A673 (cell line): ENCODE results near the gene FAHD2B. TPM values are rescaled to one million over a fixed set of nuclear protein-coding genes. Genes with fewer than 3 reads are reported as not detected.
"Not testable (repeated sequence)": the region's sequence is repeated elsewhere in the genome, so short reads cannot be mapped to it uniquely, and the experiment has no call there.

ENCODE experiments used
- BruUV-seq: library from RNA; stranded (reverse); fragments of 400-500 nt; replicated peaks from 2 replicates; lab custom pipeline; 2021; lab: Mats Ljungman, UMichigan
- CTCF ChIA-PET: fragments of 300-600 bp; sonication (Branson Sonifier 250); formaldehyde crosslinking; loops from one replicate; lab custom pipeline; 2022; ENCODE audit warnings: antibody characterized with exemption; lab: Charles Lee
- POLR2A ChIA-PET: fragments of 300-600 bp; sonication (Branson Sonifier 250); formaldehyde crosslinking; loops from one replicate; lab custom pipeline; 2022; ENCODE audit warnings: antibody characterized with exemption; ENCODE audit not compliant: low non-redundant PET; lab: Charles Lee
- DNase-seq: peaks from one replicate; pipeline ENCODE4 v3.0.0-alpha.2; 2015; ENCODE audit warnings: low spot score
- H3K27ac ChIP-seq: fragments of 200-600 bp; sonication (generic); 2 replicates; pipeline ENCODE4 v1.5.1; 2016; ENCODE audit warnings: mixed run types, low read depth, mild to moderate bottlenecking, mixed read lengths, antibody characterized with exemption, low read length; ENCODE audit not compliant: poor library complexity, severe bottlenecking
- H3K27me3 ChIP-seq: fragments of 200-600 bp; sonication (generic); replicated peaks from 2 replicates; pipeline ENCODE4 v1.6.1; 2017; ENCODE audit warnings: mixed run types, low read depth, mild to moderate bottlenecking, mixed read lengths, antibody characterized with exemption, low read length; ENCODE audit not compliant: insufficient read depth, poor library complexity
- H3K36me3 ChIP-seq: fragments of 200-600 bp; sonication (generic); 2 replicates; pipeline ENCODE4 v1.6.1; 2016; ENCODE audit warnings: mixed run types, mild to moderate bottlenecking, mixed read lengths, antibody characterized with exemption, low read length; ENCODE audit not compliant: insufficient read depth, poor library complexity, severe bottlenecking
- H3K4me1 ChIP-seq: fragments of 200-600 bp; sonication (generic); 2 replicates; pipeline ENCODE4 v1.6.1; 2017; ENCODE audit warnings: mixed run types, mild to moderate bottlenecking, mixed read lengths, antibody characterized with exemption, low read length; ENCODE audit not compliant: insufficient read depth, poor library complexity, severe bottlenecking
- H3K4me3 ChIP-seq: fragments of 200-600 bp; sonication (generic); 2 replicates; pipeline ENCODE4 v1.5.1; 2016; ENCODE audit warnings: low read depth, mixed run types, mild to moderate bottlenecking, mixed read lengths, low read length; ENCODE audit not compliant: poor library complexity, severe bottlenecking
- H3K9me3 ChIP-seq: fragments of 200-600 bp; sonication (generic); 2 replicates; pipeline ENCODE4 v1.6.1; 2016; ENCODE audit warnings: mixed run types, low read depth, mild to moderate bottlenecking, mixed read lengths, antibody characterized with exemption, low read length; ENCODE audit not compliant: poor library complexity, severe bottlenecking
- intact Hi-C: fragments of 100-400 bp; cut with micrococcal nuclease; formaldehyde crosslinking; loops from one replicate; pipeline ENCODE4 v1.10.0; 2022; ENCODE audit not compliant: unreplicated experiment
- total RNA-seq: library from RNA; stranded (reverse); gene quantifications from 2 replicates; pipeline ENCODE4 v1.2.3, GENCODE V29; 2021

FAHD2B gene
- total RNA-seq, 1 experiment from 2014 or later, result 6.3 TPM

GRCh38 chr2:97046676-97047075, 48.0 kb downstream of the FAHD2B start:
- CTCF ChIA-PET, H3K4me3 ChIP-seq, BruUV-seq, H3K27ac ChIP-seq, POLR2A ChIA-PET, intact Hi-C loops, H3K36me3 ChIP-seq, H3K4me1 ChIP-seq, H3K9me3 ChIP-seq: not testable (repeated sequence)
- DNase-seq, result peak; percentile 55
- H3K27me3 ChIP-seq, result peaks cover 11% of the 10 kb centered on the region

GRCh38 chr2:97045895-97046499, 48.7 kb downstream of the FAHD2B start:
- H3K9me3 ChIP-seq, CTCF ChIA-PET, intact Hi-C loops, POLR2A ChIA-PET, BruUV-seq, H3K27ac ChIP-seq, H3K4me3 ChIP-seq, H3K4me1 ChIP-seq, DNase-seq, H3K36me3 ChIP-seq: not testable (repeated sequence)
- peaks cover 11% of the 10 kb centered on the region for H3K27me3 ChIP-seq

Other genes with a start within 250 kb of the FAHD2B start
- 21.0 and 25.3 TPM in 2 replicates for gene ANKRD39, start 236.9 kb downstream of the FAHD2B start, total RNA-seq
- 33.3 and 36.1 TPM in 2 replicates for gene SEMA4C, start 224.8 kb downstream of the FAHD2B start, total RNA-seq
- gene FAM178B, start 108.3 kb downstream of the FAHD2B start, total RNA-seq, result not detected in 2 replicates
- gene ANKRD36, start 18.3 kb upstream of the FAHD2B start, total RNA-seq, result 19.6 and 23.8 TPM in 2 replicates